ENCODE results near the gene CRB3.

The CRB3 gene

DNA sequence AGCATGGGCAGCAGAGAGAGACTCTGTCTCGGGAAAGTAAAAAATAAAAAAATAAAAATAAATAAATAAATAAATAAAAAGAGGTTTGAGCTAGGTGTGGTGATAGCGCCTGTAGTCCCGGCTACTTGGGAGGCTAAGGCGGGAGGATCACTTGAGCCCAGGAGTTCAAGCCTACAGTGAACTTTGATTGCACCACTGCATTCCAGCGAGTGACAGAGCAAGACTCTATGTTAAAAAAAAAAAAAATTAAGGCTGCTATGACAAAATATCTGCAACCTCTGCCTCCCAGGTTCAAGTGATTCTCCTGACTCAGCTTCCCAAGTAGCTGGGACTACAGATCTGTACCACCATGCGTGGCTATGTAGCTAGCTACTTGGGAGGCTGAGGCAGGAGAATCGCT is 20.8 kb downstream of the CRB3 start:
- Histone ChIP-seq H3K36me3 (ENCODE audit: insufficient read depth) (no peaks in the 10 kb centered on the region), H4K20me1 (ENCODE audit: insufficient read depth) (no peaks in the 10 kb centered on the region), H3K27me3 (ENCODE audit: insufficient read depth, low read depth) (no peaks in the 10 kb centered on the region), H3K9ac (no peak overlapping the region), H3K4me2 (no peak overlapping the region), H3K4me1 (ENCODE audit: low read depth, poor library complexity, severe bottlenecking) (no peaks in the 10 kb centered on the region), H2AFZ (ENCODE audit: low read depth) (no peak overlapping the region), H3K27ac (no peak overlapping the region), H3K4me3 (IDR thresholded peaks at IDR 0.05; ENCODE audit: insufficient read depth, low read depth, low read length) (no peak overlapping the region), H3K79me2 (ENCODE audit: insufficient read depth, low read depth) (no peaks in the 10 kb centered on the region)
- TF ChIP-seq CTCF (conservative IDR thresholded peaks at IDR 0.05; ENCODE audit: low read depth, low read length), result no peak

GRCh38 chr19:6489278-6490061 is 25.4 kb downstream of the CRB3 start:
- no peaks in the 10 kb centered on the region for H3K36me3 ChIP-seq (ENCODE audit: insufficient read depth)
- no peak overlapping the region for H3K9ac ChIP-seq
- no peak overlapping the region for H3K27ac ChIP-seq
- no peak for TF ChIP-seq CTCF (conservative IDR thresholded peaks at IDR 0.05; ENCODE audit: low read depth, low read length)
- H3K4me3 ChIP-seq (IDR thresholded peaks at IDR 0.05; ENCODE audit: insufficient read depth, low read depth, low read length), result no peak overlapping the region
- no peaks in the 10 kb centered on the region for H3K4me1 ChIP-seq (ENCODE audit: low read depth, poor library complexity, severe bottlenecking)
- no peaks in the 10 kb centered on the region for H4K20me1 ChIP-seq (ENCODE audit: insufficient read depth)
- no peaks in the 10 kb centered on the region for H3K79me2 ChIP-seq (ENCODE audit: insufficient read depth, low read depth)
- peak overlapping the region; percentile 3; the same call in 1 of the 2 replicates for H2AFZ ChIP-seq (ENCODE audit: low read depth)
- no peaks in the 10 kb centered on the region for H3K27me3 ChIP-seq (ENCODE audit: insufficient read depth, low read depth)
- H3K4me2 ChIP-seq, result 0 out of 2 replicates have a peak overlapping the region, but pooled peaks have one; percentile 4

DNA sequence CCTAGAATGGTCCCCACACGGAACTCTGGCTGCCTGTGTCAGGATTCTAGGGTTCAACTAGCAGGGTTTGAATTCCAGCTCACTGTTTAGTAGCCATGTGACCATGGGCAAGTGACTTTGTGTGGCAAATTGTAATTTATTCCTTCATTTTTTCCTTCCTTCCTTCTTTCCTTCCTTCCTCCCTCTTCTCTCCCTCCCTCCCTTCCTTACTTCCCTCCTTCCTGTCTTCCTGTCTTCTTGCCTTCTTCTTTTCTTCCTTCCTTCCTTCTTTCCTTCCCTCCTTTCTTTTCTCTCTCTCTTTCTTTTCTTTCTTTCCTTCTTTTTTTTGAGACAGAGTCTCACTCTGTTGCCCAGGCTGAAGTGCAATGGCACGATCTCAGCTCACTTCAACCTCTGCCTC is 26.1 kb downstream of the CRB3 start:
- Histone ChIP-seq H3K4me3 (IDR thresholded peaks at IDR 0.05; ENCODE audit: insufficient read depth, low read depth, low read length) (no peak overlapping the region), H3K36me3 (ENCODE audit: insufficient read depth) (no peaks in the 10 kb centered on the region), H3K4me2 (no peak overlapping the region), H3K4me1 (ENCODE audit: low read depth, poor library complexity, severe bottlenecking) (no peaks in the 10 kb centered on the region), H3K79me2 (ENCODE audit: insufficient read depth, low read depth) (no peaks in the 10 kb centered on the region), H2AFZ (ENCODE audit: low read depth) (no peak overlapping the region; the same call in 1 of the 2 replicates), H3K9ac (no peak overlapping the region), H4K20me1 (ENCODE audit: insufficient read depth) (no peaks in the 10 kb centered on the region), H3K27ac (no peak overlapping the region), H3K27me3 (ENCODE audit: insufficient read depth, low read depth) (no peaks in the 10 kb centered on the region)
- no peak for TF ChIP-seq CTCF (conservative IDR thresholded peaks at IDR 0.05; ENCODE audit: low read depth, low read length)

- H3K9ac ChIP-seq, result no peak overlapping the region
- no peak overlapping the region for H3K27ac ChIP-seq
- H2AFZ ChIP-seq (ENCODE audit: low read depth), result no peak overlapping the region
- no peaks in the 10 kb centered on the region for H3K27me3 ChIP-seq (ENCODE audit: insufficient read depth, low read depth)
- H3K79me2 ChIP-seq (ENCODE audit: insufficient read depth, low read depth), result no peaks in the 10 kb centered on the region
- H3K36me3 ChIP-seq (ENCODE audit: insufficient read depth), result no peaks in the 10 kb centered on the region
- no peak overlapping the region for H3K4me3 ChIP-seq (IDR thresholded peaks at IDR 0.05; ENCODE audit: insufficient read depth, low read depth, low read length)
- H3K4me2 ChIP-seq, result no peak overlapping the region
- H4K20me1 ChIP-seq (ENCODE audit: insufficient read depth), result no peaks in the 10 kb centered on the region
- no peak for TF ChIP-seq CTCF (conservative IDR thresholded peaks at IDR 0.05; ENCODE audit: low read depth, low read length)
- H3K4me1 ChIP-seq (ENCODE audit: low read depth, poor library complexity, severe bottlenecking), result no peaks in the 10 kb centered on the region
These were observed 27.9 kb downstream of the CRB3 start for GRCh38 chr19:6491802-6492592.
